ENCODE results near the gene STAMBPL1. TPM values are rescaled to one million over a fixed set of nuclear protein-coding genes. Genes with fewer than 3 reads are reported as not detected.

STAMBPL1 gene
- total RNA-seq, 1 donor from 2014 or later: 8.4 TPM

DNA sequence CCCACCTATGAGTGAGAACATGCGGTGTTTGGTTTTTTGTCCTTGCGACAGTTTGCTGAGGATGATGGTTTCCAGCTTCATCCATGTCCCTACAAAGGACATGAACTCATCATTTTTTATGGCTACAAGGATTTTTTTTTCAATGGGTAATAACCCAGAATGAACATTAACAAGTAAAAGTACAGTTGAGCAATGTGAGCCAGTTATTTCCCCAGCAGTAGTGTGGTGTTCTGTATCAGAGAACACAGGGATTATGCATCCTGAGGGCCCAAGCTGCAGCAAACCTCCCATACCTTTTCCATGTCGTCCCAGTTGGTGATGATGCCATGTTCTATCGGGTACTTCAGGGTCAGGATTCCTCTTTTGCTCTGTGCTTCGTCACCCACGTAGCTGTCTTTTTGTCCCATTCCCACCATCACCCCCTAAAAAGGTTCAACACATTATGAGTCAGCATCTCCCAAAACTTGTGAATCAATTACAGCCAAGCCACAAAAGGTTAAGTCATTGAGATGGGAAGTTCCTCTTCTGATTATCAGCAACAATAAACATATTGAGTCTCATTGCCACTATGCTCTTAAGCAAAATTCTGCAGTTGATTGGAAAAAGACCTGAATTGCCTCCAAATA is 67.0 kb downstream of the STAMBPL1 start:
- H3K27me3 Mint-ChIP-seq: no peaks in the 10 kb centered on the region
- no peaks in the 10 kb centered on the region for H3K36me3 Mint-ChIP-seq
- TF ChIP-seq, protein P1, sequence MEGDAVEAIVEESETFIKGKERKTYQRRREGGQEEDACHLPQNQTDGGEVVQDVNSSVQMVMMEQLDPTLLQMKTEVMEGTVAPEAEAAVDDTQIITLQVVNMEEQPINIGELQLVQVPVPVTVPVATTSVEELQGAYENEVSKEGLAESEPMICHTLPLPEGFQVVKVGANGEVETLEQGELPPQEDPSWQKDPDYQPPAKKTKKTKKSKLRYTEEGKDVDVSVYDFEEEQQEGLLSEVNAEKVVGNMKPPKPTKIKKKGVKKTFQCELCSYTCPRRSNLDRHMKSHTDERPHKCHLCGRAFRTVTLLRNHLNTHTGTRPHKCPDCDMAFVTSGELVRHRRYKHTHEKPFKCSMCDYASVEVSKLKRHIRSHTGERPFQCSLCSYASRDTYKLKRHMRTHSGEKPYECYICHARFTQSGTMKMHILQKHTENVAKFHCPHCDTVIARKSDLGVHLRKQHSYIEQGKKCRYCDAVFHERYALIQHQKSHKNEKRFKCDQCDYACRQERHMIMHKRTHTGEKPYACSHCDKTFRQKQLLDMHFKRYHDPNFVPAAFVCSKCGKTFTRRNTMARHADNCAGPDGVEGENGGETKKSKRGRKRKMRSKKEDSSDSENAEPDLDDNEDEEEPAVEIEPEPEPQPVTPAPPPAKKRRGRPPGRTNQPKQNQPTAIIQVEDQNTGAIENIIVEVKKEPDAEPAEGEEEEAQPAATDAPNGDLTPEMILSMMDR (conservative IDR thresholded peaks at IDR 0.05): no peak
- no peak overlapping the region for H3K27ac Mint-ChIP-seq
- no peaks in the 10 kb centered on the region for H3K9me3 Mint-ChIP-seq
- H3K4me3 Mint-ChIP-seq: no peak overlapping the region
- peaks cover 24% of the 10 kb centered on the region for H3K4me1 Mint-ChIP-seq (ENCODE audit: unreplicated experiment)
- DNase-seq (ENCODE audit: extremely low spot score, unreplicated experiment): no peak

DNA sequence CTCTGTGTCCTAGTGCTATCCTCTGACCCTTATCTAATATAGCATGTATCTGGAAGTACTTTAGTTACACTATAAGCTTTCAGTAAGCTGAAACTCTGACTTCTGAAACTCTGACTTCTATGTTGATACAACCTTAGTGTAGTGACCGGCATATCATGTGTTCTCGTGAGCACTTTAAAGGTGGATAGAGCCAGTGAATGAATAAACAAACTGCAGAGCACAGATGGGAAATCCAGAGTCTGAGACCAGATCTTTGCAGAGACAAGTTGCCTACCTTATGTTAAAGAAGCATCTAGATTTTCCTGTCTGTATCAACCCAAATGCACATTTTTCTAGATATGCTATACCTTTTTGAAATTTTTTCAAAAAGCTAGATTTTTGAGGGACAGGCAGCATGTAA is 69.0 kb downstream of the STAMBPL1 start:
- TF ChIP-seq, protein P1 (conservative IDR thresholded peaks at IDR 0.05): no peak
- no peak overlapping the region for H3K27ac Mint-ChIP-seq
- no peak overlapping the region for H3K4me3 Mint-ChIP-seq
- no peaks in the 10 kb centered on the region for H3K27me3 Mint-ChIP-seq
- no peaks in the 10 kb centered on the region for H3K36me3 Mint-ChIP-seq
- peaks cover 37% of the 10 kb centered on the region for H3K4me1 Mint-ChIP-seq (ENCODE audit: unreplicated experiment)
- no peaks in the 10 kb centered on the region for H3K9me3 Mint-ChIP-seq
- no peak for DNase-seq (ENCODE audit: extremely low spot score, unreplicated experiment)

DNA sequence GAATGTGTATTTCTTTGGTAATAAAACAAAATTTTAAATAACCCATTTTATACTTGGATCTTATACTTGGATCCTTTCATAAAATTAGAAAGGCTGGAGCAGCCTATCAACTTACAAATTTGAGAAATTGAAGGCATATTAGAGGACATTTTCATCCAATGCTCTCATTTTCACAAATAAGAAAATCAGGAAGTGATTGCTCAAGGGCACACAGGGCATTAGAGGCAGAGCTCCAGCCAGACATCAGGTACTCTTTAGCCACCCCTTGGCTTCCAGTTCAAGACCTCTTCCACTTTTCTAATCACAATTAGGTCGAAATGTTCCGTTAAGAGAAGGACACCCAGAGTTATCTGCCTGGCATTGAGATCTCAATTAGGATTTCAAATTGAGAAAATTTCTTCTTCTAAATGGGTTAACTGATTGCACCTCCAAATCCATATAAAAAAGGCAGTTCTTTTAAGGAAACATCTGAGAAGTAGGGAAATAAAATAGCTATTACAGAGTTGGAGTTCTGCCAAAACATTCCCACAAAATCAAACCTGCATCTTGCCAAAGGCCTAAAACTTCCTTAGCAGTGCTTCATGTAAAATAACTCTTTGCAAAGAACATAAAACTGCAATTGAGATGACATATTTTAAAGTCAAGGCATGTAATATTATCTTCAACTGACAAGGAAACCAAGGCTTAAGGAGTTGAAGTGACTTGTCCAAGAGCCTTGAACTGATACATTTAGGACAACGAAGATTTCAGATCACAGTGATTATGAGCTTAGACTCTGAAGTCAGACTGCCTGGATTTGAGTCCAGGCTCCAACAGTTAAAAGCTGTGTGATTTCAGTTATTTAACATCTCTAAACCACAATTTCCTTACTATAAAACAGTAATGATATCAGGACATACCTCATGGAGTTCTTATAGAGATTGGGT is 70.1 kb downstream of the STAMBPL1 start:
- no peak overlapping the region for H3K27ac Mint-ChIP-seq

DNA sequence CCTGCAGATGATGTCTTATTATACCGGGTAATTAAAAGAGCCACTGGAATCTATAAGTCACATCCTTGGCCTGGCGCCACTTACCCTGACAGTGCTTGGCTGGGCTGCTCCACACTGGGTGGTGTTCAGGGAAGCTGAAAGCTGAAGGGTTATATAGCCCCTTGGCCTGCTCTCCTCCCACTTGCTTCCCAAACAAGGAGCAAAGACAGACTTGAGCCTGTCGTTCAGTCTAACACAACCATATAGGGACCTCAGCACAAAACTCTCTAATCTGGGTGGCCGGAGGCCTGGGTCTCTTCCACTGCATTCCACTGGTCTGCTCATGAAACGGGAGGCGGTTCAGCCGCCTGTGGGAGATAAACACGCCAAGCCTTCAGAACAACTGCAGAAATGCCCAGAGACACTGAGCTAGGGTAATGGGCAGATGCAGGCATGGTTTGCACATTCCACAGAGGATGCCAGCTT is 72.6 kb downstream of the STAMBPL1 start, which contains the start of gene ACTA2:
ACTA2 (minus strand) TSS at position 127 of the 465 bp plus-strand sequence. CDS start 3,843 bp downstream, outside the sequence.
- DNase-seq (ENCODE audit: extremely low spot score, unreplicated experiment): no peak
- H3K36me3 Mint-ChIP-seq: no peaks in the 10 kb centered on the region
- H3K4me1 Mint-ChIP-seq (ENCODE audit: unreplicated experiment): peaks cover 37% of the 10 kb centered on the region
- TF ChIP-seq, protein P1 (conservative IDR thresholded peaks at IDR 0.05): no peak
- H3K27me3 Mint-ChIP-seq: no peaks in the 10 kb centered on the region
- H3K27ac Mint-ChIP-seq: peak within 1 kb of the TSS; percentile 70
- H3K4me3 Mint-ChIP-seq: peak within 1 kb of the TSS; percentile 63
- H3K9me3 Mint-ChIP-seq: no peaks in the 10 kb centered on the region

More for the DNA sequence above, 70.1 kb downstream of the STAMBPL1 start:
- no peaks in the 10 kb centered on the region for H3K27me3 Mint-ChIP-seq
- H3K4me3 Mint-ChIP-seq: no peak overlapping the region
- H3K36me3 Mint-ChIP-seq: no peaks in the 10 kb centered on the region
- TF ChIP-seq, protein P1 (conservative IDR thresholded peaks at IDR 0.05): no peak
- peaks cover 37% of the 10 kb centered on the region for H3K4me1 Mint-ChIP-seq (ENCODE audit: unreplicated experiment)
- no peak for DNase-seq (ENCODE audit: extremely low spot score, unreplicated experiment)
- no peaks in the 10 kb centered on the region for H3K9me3 Mint-ChIP-seq

DNA sequence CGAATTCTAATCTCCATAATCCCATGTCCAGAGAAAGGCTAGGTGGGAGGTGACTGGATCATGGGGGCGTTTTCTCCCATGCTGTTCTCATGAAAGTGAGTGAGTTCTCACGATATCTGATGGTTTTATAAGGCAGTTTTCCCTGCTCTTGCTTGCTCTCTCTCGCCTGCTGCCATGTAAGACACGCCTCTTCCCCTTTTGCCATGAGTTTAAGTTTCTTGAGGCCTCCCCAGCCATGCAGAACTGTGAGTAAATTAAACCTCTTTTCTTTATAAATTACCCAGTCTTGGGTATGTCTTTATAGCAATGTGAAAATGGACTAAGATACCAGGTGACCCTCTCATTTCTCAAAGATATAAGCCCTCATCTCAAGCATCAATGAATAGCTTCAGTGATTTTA is 73.6 kb downstream of the STAMBPL1 start:
- TF ChIP-seq, protein P1 (conservative IDR thresholded peaks at IDR 0.05): no peak
- H3K4me1 Mint-ChIP-seq (ENCODE audit: unreplicated experiment): peaks cover 37% of the 10 kb centered on the region
- no peaks in the 10 kb centered on the region for H3K36me3 Mint-ChIP-seq
- no peaks in the 10 kb centered on the region for H3K27me3 Mint-ChIP-seq
- H3K9me3 Mint-ChIP-seq: no peaks in the 10 kb centered on the region
- DNase-seq (ENCODE audit: extremely low spot score, unreplicated experiment): no peak
- no peak overlapping the region for H3K4me3 Mint-ChIP-seq
- no peak overlapping the region for H3K27ac Mint-ChIP-seq

Data from type B pancreatic cell (in vitro differentiated cells).